Type B pancreatic cell (in vitro differentiated cells): ENCODE measurements around the gene EFNA5. TPM values are rescaled to one million over a fixed set of nuclear protein-coding genes. Genes with fewer than 3 reads are reported as not detected.

Experiments used
- DNase-seq: peaks from one replicate; pipeline ENCODE4 v3.0.0; 2021; ENCODE audit warnings: mixed read lengths; ENCODE audit not compliant: unreplicated experiment; ENCODE audit errors: extremely low spot score
- H3K27ac Mint-ChIP-seq: 2 replicates; pipeline ENCODE4 v1.8.0; 2021; ENCODE audit warnings: mild to moderate bottlenecking, mixed read lengths
- H3K27me3 Mint-ChIP-seq: 2 replicates; pipeline ENCODE4 v1.8.0; 2021; ENCODE audit warnings: mixed read lengths
- H3K36me3 Mint-ChIP-seq: 2 replicates; pipeline ENCODE4 v1.8.0; 2021; ENCODE audit warnings: mixed read lengths
- H3K4me1 Mint-ChIP-seq: one replicate; pipeline ENCODE4 v1.8.0; 2021; ENCODE audit warnings: mixed read lengths; ENCODE audit not compliant: unreplicated experiment
- H3K4me3 Mint-ChIP-seq: 2 replicates; pipeline ENCODE4 v1.8.0; 2021; ENCODE audit warnings: mild to moderate bottlenecking, mixed read lengths
- H3K9me3 Mint-ChIP-seq: 2 replicates; pipeline ENCODE4 v1.8.0; 2021; ENCODE audit warnings: mixed read lengths
- total RNA-seq: library from RNA; stranded (reverse); gene quantifications from 2 replicates; pipeline ENCODE4 v1.2.1, GENCODE V29; 2021; ENCODE audit warnings: low replicate concordance
- TF ChIP-seq, protein P1 (sequence below): fragments of 200-600 bp; sonication (generic); conservative IDR thresholded peaks from 2 replicates; pipeline ENCODE4 v1.5.0; 2021; ENCODE audit warnings: antibody characterized with exemption, mild to moderate bottlenecking

Gene EFNA5
- total RNA-seq, 1 donor from 2014 or later: 65.0 TPM

DNA sequence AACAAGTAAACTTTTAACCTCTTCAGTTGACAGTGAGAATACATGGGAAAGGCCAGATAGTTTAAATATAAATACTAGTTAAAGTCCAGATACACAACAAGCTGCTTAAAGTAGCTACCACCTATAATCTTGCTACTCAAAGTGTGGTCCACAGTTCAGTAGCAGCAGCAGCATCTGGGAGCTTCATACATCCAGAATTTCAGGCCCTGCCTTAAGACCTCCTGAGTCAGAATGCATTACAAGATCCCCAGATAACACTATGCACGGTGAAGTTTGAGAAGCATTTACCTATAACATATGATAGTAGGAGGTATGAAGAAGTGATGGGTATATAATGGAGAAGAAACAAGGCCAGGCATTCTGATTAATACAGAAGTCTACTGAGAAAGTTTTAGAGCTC, 244.5 kb downstream of the EFNA5 start:
- Mint-ChIP-seq H3K27me3 (no peaks in the 10 kb centered on the region), H3K4me3 (no peak overlapping the region), H3K27ac (no peak overlapping the region), H3K9me3 (no peaks in the 10 kb centered on the region), H3K36me3 (peaks cover 16% of the 10 kb centered on the region), H3K4me1 (peaks cover 24% of the 10 kb centered on the region)
- DNase-seq: no peak
- TF ChIP-seq, protein P1, sequence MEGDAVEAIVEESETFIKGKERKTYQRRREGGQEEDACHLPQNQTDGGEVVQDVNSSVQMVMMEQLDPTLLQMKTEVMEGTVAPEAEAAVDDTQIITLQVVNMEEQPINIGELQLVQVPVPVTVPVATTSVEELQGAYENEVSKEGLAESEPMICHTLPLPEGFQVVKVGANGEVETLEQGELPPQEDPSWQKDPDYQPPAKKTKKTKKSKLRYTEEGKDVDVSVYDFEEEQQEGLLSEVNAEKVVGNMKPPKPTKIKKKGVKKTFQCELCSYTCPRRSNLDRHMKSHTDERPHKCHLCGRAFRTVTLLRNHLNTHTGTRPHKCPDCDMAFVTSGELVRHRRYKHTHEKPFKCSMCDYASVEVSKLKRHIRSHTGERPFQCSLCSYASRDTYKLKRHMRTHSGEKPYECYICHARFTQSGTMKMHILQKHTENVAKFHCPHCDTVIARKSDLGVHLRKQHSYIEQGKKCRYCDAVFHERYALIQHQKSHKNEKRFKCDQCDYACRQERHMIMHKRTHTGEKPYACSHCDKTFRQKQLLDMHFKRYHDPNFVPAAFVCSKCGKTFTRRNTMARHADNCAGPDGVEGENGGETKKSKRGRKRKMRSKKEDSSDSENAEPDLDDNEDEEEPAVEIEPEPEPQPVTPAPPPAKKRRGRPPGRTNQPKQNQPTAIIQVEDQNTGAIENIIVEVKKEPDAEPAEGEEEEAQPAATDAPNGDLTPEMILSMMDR: no peak

DNA sequence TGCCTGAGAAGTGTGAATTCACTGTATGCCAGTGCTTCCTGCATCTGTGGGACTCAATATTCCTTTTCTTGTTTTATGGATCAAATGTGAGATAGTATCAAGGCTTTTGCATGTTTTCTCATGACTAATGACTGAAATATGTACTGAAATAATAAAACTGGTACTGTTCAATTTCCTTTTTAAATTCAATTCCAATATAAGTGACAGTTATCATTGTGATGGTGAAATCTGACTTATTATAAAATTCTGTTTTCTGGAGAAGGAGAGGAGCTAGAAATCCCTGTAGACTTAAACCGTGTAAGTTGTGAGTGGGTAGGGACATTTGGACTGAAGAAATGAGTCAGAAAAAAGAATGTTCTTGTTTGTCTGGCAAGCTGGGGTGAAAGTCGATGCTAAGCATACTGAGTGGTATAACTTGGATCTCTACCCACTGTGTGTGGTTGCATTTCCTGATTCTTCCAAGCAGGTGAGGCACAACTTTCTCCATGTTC, 245.2 kb downstream of the EFNA5 start:
- Mint-ChIP-seq H3K27ac (no peak overlapping the region), H3K36me3 (peaks cover 16% of the 10 kb centered on the region), H3K9me3 (no peaks in the 10 kb centered on the region), H3K4me1 (peaks cover 23% of the 10 kb centered on the region), H3K4me3 (no peak overlapping the region), H3K27me3 (no peaks in the 10 kb centered on the region)
- TF ChIP-seq, protein P1: no peak
- DNase-seq: no peak

DNA sequence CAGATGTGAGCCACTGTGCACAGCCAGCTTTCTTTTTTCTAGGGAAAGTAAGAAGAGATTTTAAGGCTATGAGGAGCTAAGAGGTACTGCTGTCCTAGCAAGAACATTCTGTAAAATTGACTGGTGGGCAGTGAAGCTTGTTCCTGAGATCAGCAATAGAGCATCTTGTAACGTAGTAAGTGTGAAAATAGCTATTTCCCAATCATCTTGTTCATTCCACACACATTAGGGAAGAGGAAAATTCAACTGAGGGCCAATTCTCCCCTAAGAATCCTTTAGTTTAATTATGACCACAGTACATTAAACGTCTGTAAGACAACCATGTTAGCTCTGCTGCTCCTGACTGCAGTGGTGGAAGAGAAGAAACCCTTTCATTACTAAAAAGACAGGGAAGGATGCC, 246.2 kb downstream of the EFNA5 start:
- H3K9me3 Mint-ChIP-seq: no peaks in the 10 kb centered on the region
- DNase-seq: no peak

DNA sequence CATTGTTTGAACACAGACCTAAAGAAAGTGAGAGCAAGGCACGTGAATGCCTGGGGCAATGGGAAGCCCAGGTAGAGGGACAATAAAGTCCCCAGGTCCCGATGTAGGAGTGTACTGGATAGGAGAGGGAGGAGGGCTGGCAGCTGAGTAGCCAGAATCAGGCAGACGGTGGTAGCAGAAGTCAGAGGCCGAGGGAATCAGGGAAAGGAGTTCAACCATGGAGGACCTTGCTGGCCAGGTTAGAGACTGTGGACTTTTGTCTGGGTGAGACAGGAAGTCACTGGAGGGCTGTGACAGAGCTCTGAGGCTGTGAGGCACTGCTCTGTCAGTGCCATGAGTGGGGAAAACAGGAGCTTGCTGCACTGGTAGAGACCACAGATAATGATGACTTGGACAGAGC, 248.2 kb downstream of the EFNA5 start:
- TF ChIP-seq, protein P1: no peak
- H3K9me3 Mint-ChIP-seq: no peaks in the 10 kb centered on the region
- H3K4me3 Mint-ChIP-seq: no peak overlapping the region
- H3K27ac Mint-ChIP-seq: no peak overlapping the region
- H3K27me3 Mint-ChIP-seq: no peaks in the 10 kb centered on the region
- peaks cover 16% of the 10 kb centered on the region for H3K36me3 Mint-ChIP-seq
- peaks cover 33% of the 10 kb centered on the region for H3K4me1 Mint-ChIP-seq
- DNase-seq: no peak

More for the DNA sequence above, 246.2 kb downstream of the EFNA5 start:
- Mint-ChIP-seq H3K36me3 (peaks cover 16% of the 10 kb centered on the region), H3K27me3 (no peaks in the 10 kb centered on the region), H3K4me3 (no peak overlapping the region), H3K4me1 (peaks cover 23% of the 10 kb centered on the region), H3K27ac (no peak overlapping the region)
- TF ChIP-seq, protein P1: no peak

DNA sequence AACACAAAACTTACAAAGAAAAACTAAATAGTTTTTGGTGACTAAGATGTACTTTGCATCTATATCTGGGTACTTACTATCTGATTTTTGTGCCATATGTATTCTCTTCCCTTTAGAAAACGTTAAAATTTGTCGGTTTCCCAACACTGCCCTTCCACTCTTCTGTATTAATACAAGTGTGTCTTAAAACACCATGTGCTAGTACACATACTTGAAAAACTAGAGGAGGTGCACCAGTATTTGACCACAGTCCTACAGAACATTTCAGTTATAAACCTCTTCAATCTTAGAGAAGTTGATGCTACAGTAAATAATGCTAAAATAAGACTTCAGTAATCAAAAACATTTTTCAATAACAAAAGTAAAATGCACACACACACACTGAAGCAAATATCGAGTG, 251.2 kb downstream of the EFNA5 start:
- no peaks in the 10 kb centered on the region for H3K9me3 Mint-ChIP-seq
- H3K27me3 Mint-ChIP-seq: no peaks in the 10 kb centered on the region
- no peak overlapping the region for H3K4me3 Mint-ChIP-seq
- no peak for DNase-seq
- no peak overlapping the region for H3K27ac Mint-ChIP-seq
- peaks cover 7% of the 10 kb centered on the region for H3K36me3 Mint-ChIP-seq
- TF ChIP-seq, protein P1: no peak
- H3K4me1 Mint-ChIP-seq: peaks cover 25% of the 10 kb centered on the region

DNA sequence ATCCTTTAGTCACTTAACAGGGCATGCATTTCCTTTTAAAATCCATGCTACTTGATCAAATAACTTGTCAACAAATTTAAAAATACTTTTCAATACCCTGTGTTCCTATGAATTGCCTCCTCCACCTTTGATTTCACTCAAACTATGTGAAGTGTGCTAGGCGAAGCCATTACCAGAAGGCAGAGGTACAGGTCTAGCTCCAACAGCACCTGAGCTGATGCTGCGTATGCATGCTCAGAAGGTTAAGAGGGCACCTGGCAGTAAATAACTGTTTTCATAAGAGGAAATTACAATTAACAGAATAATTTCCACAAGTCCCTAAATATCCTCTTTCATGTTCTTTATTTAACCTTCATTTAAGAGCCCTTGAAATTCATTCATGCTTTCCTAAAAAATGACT, 251.8 kb downstream of the EFNA5 start:
- no peak overlapping the region for H3K4me3 Mint-ChIP-seq
- peaks cover 7% of the 10 kb centered on the region for H3K36me3 Mint-ChIP-seq
- DNase-seq: no peak
- peaks cover 28% of the 10 kb centered on the region for H3K4me1 Mint-ChIP-seq
- no peaks in the 10 kb centered on the region for H3K27me3 Mint-ChIP-seq
- H3K9me3 Mint-ChIP-seq: no peaks in the 10 kb centered on the region
- TF ChIP-seq, protein P1: no peak
- no peak overlapping the region for H3K27ac Mint-ChIP-seq
